ENCODE data around the gene DSC2.

DNA sequence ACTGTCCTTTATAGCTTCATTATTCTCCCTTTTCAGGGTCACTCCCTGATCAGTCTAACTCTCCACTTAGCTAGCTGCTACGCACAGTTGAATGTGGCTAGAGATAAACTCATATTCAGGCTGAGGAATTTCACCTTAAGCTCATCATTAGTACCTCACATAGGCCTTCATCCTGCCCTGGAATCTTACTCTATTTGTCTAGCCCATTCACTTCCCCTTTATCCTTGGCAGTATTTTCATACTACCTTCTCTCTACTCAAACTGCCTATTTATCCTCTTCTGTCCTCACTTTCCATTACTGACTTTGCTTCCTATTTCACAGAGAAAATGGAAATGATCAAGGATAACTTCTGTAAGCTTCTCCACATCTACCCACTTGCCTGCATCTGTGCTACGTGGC is 10.6 kb upstream of the DSC2 start:
- TF ChIP-seq, protein P1, sequence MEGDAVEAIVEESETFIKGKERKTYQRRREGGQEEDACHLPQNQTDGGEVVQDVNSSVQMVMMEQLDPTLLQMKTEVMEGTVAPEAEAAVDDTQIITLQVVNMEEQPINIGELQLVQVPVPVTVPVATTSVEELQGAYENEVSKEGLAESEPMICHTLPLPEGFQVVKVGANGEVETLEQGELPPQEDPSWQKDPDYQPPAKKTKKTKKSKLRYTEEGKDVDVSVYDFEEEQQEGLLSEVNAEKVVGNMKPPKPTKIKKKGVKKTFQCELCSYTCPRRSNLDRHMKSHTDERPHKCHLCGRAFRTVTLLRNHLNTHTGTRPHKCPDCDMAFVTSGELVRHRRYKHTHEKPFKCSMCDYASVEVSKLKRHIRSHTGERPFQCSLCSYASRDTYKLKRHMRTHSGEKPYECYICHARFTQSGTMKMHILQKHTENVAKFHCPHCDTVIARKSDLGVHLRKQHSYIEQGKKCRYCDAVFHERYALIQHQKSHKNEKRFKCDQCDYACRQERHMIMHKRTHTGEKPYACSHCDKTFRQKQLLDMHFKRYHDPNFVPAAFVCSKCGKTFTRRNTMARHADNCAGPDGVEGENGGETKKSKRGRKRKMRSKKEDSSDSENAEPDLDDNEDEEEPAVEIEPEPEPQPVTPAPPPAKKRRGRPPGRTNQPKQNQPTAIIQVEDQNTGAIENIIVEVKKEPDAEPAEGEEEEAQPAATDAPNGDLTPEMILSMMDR (IDR thresholded peaks at IDR 0.05) = no peak
- TF ChIP-seq EZH2 (IDR thresholded peaks at IDR 0.05; ENCODE audit: borderline replicate concordance, insufficient read depth, low read depth, low read length, poor library complexity, severe bottlenecking) = no peak
